Subcutaneous abdominal adipose tissue (tissue), 5 donors: Measurements from ENCODE around the gene ZDHHC1.
A peak's percentile ranks its signal among the peaks of the same experiment; 100 is the strongest.
"Not testable (repeated sequence)": the region's sequence is repeated elsewhere in the genome, so short reads cannot be mapped to it uniquely, and the experiment has no call there.

Source experiments
- H3K27ac ChIP-seq: one replicate; pipeline ENCODE4 v1.7.0; 2013; ENCODE audit warnings: low read depth, mild to moderate bottlenecking, inconsistent platforms, low read length, moderate library complexity
- H3K27me3 ChIP-seq, 5 donors: one replicate each; pipeline ENCODE4 v1.7.0; 2013; ENCODE audit warnings: low read length in 5 of 5, inconsistent platforms in 1 of 5; ENCODE audit not compliant: control insufficient read depth in 5 of 5, insufficient read depth in 4 of 5
- H3K36me3 ChIP-seq, 5 donors: one replicate each; pipeline ENCODE4 v1.7.0; 2013; ENCODE audit warnings: low read length in 5 of 5; ENCODE audit not compliant: control insufficient read depth in 5 of 5, insufficient read depth in 5 of 5
- H3K4me1 ChIP-seq, 5 donors: one replicate each; pipeline ENCODE4 v1.7.0; 2013; ENCODE audit warnings: low read length in 5 of 5, mild to moderate bottlenecking in 3 of 5, moderate library complexity in 1 of 5; ENCODE audit not compliant: control insufficient read depth in 5 of 5, insufficient read depth in 5 of 5
- H3K4me3 ChIP-seq, 5 donors: one replicate each; pipeline ENCODE4 v1.7.0; 2013; ENCODE audit warnings: low read length in 5 of 5, low read depth in 1 of 5
- H3K9ac ChIP-seq, 5 donors: one replicate each; pipeline ENCODE4 v1.7.0; 2013; ENCODE audit warnings: low read length in 5 of 5, mild to moderate bottlenecking in 4 of 5, moderate library complexity in 3 of 5
- H3K9me3 ChIP-seq, 5 donors: one replicate each; pipeline ENCODE4 v1.7.0; 2013; ENCODE audit warnings: low read length in 5 of 5; ENCODE audit not compliant: control insufficient read depth in 5 of 5
- donor health status: healthy.
- donor health status: healthy.
- donor health status: healthy.
- donor health status: healthy.
- donor health status: healthy.

ZDHHC1 gene

GRCh38 chr16:67389911-67390815, 26.1 kb downstream of the ZDHHC1 start:
- Histone ChIP-seq H3K36me3 (peaks cover 0 to 14% (median 0%) of the 10 kb centered on the region in 5 donors), H3K4me3 (peak overlapping the region in 3 of 5 donors; percentile 2 to 77 (median 31)), H3K27ac (no peak overlapping the region), H3K9me3 (no peaks in the 10 kb centered on the region), H3K27me3 (peaks cover 0 to 29% (median 14%) of the 10 kb centered on the region in 5 donors), H3K9ac (no peak overlapping the region), H3K4me1 (peaks cover 2 to 60% (median 50%) of the 10 kb centered on the region in 5 donors)

- Histone ChIP-seq H3K27me3 (peaks cover 0 to 25% (median 9%) of the 10 kb centered on the region in 5 donors), H3K9me3 (no peaks in the 10 kb centered on the region), H3K9ac (no peak overlapping the region), H3K36me3 (peaks cover 0 to 14% (median 0%) of the 10 kb centered on the region in 5 donors), H3K4me1 (peaks cover 2 to 44% (median 36%) of the 10 kb centered on the region in 5 donors), H3K27ac (no peak overlapping the region), H3K4me3 (no peak overlapping the region)
Observed at GRCh38 chr16:67388591-67388990, 27.7 kb downstream of the ZDHHC1 start.

- H3K27ac ChIP-seq = no peak overlapping the region
Observed at GRCh38 chr16:67388191-67388590, 28.1 kb downstream of the ZDHHC1 start.

GRCh38 chr16:67387479-67388079, 28.7 kb downstream of the ZDHHC1 start:
- H3K36me3 ChIP-seq = peaks cover 0 to 14% (median 0%) of the 10 kb centered on the region in 5 donors
- H3K9ac ChIP-seq = no peak overlapping the region
- H3K9me3 ChIP-seq = no peaks in the 10 kb centered on the region
- no peak overlapping the region for H3K4me3 ChIP-seq
- H3K4me1 ChIP-seq = peaks cover 2 to 36% (median 27%) of the 10 kb centered on the region in 5 donors
- H3K27ac ChIP-seq = no peak overlapping the region
- peaks cover 0 to 20% (median 9%) of the 10 kb centered on the region in 5 donors for H3K27me3 ChIP-seq

More at GRCh38 chr16:67388191-67388590, 28.1 kb downstream of the ZDHHC1 start:
- Histone ChIP-seq H3K4me1 (peaks cover 2 to 42% (median 33%) of the 10 kb centered on the region in 5 donors), H3K9me3 (no peaks in the 10 kb centered on the region), H3K4me3 (no peak overlapping the region), H3K36me3 (peaks cover 0 to 14% (median 0%) of the 10 kb centered on the region in 5 donors), H3K27me3 (peaks cover 0 to 25% (median 9%) of the 10 kb centered on the region in 5 donors), H3K9ac (no peak overlapping the region)

GRCh38 chr16:67386861-67387455, 29.3 kb downstream of the ZDHHC1 start:
- H3K27me3 ChIP-seq = peaks cover 0 to 17% (median 3%) of the 10 kb centered on the region in 5 donors

GRCh38 chr16:67384778-67385510, 31.3 kb downstream of the ZDHHC1 start:
- H3K36me3 ChIP-seq = peaks cover 0 to 6% (median 0%) of the 10 kb centered on the region in 5 donors
- H3K4me1 ChIP-seq = peaks cover 0 to 9% (median 6%) of the 10 kb centered on the region in 5 donors
- H3K27ac ChIP-seq = no peak overlapping the region
- peaks cover 0 to 2% (median 0%) of the 10 kb centered on the region in 5 donors for H3K27me3 ChIP-seq
- H3K4me3 ChIP-seq = no peak overlapping the region
- H3K9me3 ChIP-seq = no peaks in the 10 kb centered on the region
- H3K9ac ChIP-seq = no peak overlapping the region

More at GRCh38 chr16:67386861-67387455, 29.3 kb downstream of the ZDHHC1 start:
- Histone ChIP-seq H3K9me3 (no peaks in the 10 kb centered on the region), H3K4me1 (peaks cover 2 to 29% (median 21%) of the 10 kb centered on the region in 5 donors), H3K4me3 (no peak overlapping the region), H3K27ac (no peak overlapping the region), H3K9ac (no peak overlapping the region), H3K36me3 (peaks cover 0 to 14% (median 0%) of the 10 kb centered on the region in 5 donors)

- H3K27me3 ChIP-seq = peaks cover 0 to 2% (median 0%) of the 10 kb centered on the region in 5 donors
- H3K36me3 ChIP-seq = no peaks in the 10 kb centered on the region
- H3K9me3 ChIP-seq = no peaks in the 10 kb centered on the region
- no peak overlapping the region for H3K4me3 ChIP-seq
- no peaks in the 10 kb centered on the region for H3K4me1 ChIP-seq
- H3K27ac ChIP-seq = no peak overlapping the region
- no peak overlapping the region for H3K9ac ChIP-seq
Observed at GRCh38 chr16:67383284-67383683, 33.0 kb downstream of the ZDHHC1 start.

GRCh38 chr16:67378642-67379041, 37.6 kb downstream of the ZDHHC1 start:
- Histone ChIP-seq H3K27ac (no peak overlapping the region), H3K4me1 (no peaks in the 10 kb centered on the region), H3K9ac (no peak overlapping the region), H3K9me3 (no peaks in the 10 kb centered on the region), H3K4me3 (no peak overlapping the region), H3K27me3 (peaks cover 0 to 2% (median 0%) of the 10 kb centered on the region in 5 donors), H3K36me3 (no peaks in the 10 kb centered on the region)

GRCh38 chr16:67376012-67376411, 40.3 kb downstream of the ZDHHC1 start:
- H3K9ac ChIP-seq, H3K27me3 ChIP-seq, H3K4me1 ChIP-seq, H3K27ac ChIP-seq, H3K36me3 ChIP-seq, H3K9me3 ChIP-seq, H3K4me3 ChIP-seq: not testable (repeated sequence)
